WTC11 (cell line): ENCODE data around the gene MEAF6.
"Not testable (repeated sequence)": the region's sequence is repeated elsewhere in the genome, so short reads cannot be mapped to it uniquely, and the experiment has no call there.

ENCODE experiments used
- ZNF263 ChIP-seq: sonication (generic); formaldehyde crosslinking; IDR thresholded peaks from 2 replicates; pipeline ENCODE4 v1.8.1; 2022; ENCODE audit warnings: low read depth, mild to moderate bottlenecking, moderate library complexity, missing genetic modification reagents
- TF ChIP-seq, protein P1 (sequence below): fragments of 200-600 bp; IDR thresholded peaks from 2 replicates; pipeline ENCODE4 v1.8.0; 2022; ENCODE audit warnings: antibody characterized with exemption
- TF ChIP-seq, protein P2 (sequence below): sonication (generic); formaldehyde crosslinking; IDR thresholded peaks from 2 replicates; pipeline ENCODE4 v1.8.1; 2023; ENCODE audit warnings: mild to moderate bottlenecking, missing genetic modification reagents, moderate library complexity
- TF ChIP-seq, protein P3 (sequence below): sonication (generic); formaldehyde crosslinking; IDR thresholded peaks from 2 replicates; pipeline ENCODE4 v1.8.1; 2023; ENCODE audit warnings: mild to moderate bottlenecking, missing genetic modification reagents, moderate library complexity

DNA sequence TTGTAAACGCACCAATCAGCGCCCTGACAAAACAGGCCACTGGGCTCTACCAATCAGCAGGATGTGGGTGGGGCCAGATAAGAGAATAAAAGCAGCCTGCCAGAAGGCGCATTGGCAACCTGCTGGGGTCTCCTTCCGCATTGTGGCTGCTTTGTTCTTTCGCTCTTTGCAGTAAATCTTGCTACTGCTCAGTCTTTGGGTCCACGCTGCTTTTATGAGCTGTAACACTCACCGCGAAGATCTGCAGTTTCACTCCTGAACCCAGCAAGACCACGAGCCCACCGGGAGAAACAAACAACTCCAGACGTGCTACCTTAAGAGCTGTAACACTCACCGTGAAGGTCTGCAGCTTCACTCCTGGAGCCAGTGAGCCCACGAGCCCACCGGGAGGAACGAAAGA, 4.4 kb upstream of the MEAF6 start:
- TF ChIP-seq, protein P1, sequence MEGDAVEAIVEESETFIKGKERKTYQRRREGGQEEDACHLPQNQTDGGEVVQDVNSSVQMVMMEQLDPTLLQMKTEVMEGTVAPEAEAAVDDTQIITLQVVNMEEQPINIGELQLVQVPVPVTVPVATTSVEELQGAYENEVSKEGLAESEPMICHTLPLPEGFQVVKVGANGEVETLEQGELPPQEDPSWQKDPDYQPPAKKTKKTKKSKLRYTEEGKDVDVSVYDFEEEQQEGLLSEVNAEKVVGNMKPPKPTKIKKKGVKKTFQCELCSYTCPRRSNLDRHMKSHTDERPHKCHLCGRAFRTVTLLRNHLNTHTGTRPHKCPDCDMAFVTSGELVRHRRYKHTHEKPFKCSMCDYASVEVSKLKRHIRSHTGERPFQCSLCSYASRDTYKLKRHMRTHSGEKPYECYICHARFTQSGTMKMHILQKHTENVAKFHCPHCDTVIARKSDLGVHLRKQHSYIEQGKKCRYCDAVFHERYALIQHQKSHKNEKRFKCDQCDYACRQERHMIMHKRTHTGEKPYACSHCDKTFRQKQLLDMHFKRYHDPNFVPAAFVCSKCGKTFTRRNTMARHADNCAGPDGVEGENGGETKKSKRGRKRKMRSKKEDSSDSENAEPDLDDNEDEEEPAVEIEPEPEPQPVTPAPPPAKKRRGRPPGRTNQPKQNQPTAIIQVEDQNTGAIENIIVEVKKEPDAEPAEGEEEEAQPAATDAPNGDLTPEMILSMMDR: not testable (repeated sequence)
- TF ChIP-seq, protein P2, sequence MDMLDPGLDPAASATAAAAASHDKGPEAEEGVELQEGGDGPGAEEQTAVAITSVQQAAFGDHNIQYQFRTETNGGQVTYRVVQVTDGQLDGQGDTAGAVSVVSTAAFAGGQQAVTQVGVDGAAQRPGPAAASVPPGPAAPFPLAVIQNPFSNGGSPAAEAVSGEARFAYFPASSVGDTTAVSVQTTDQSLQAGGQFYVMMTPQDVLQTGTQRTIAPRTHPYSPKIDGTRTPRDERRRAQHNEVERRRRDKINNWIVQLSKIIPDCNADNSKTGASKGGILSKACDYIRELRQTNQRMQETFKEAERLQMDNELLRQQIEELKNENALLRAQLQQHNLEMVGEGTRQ: not testable (repeated sequence)
- TF ChIP-seq ZNF263 (CRISPR knock-in tag): not testable (repeated sequence)
- TF ChIP-seq, protein P3, sequence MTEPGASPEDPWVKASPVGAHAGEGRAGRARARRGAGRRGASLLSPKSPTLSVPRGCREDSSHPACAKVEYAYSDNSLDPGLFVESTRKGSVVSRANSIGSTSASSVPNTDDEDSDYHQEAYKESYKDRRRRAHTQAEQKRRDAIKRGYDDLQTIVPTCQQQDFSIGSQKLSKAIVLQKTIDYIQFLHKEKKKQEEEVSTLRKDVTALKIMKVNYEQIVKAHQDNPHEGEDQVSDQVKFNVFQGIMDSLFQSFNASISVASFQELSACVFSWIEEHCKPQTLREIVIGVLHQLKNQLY (CRISPR knock-in tag): not testable (repeated sequence)
